GM18511 (cell line): ENCODE measurements around the gene RPRD1B.

Experiments
- ATAC-seq: cut with Tn5 transposase; IDR thresholded peaks from one replicate; pipeline ENCODE4 v1.9.1; 2021; ENCODE audit warnings: mild to moderate bottlenecking, moderate library complexity; ENCODE audit not compliant: unreplicated experiment

The RPRD1B gene

GRCh38 chr20:38034108-38034649, 633 bp downstream of the RPRD1B start:
- ATAC-seq = no peak

GRCh38 chr20:38034961-38035360, 1.4 kb downstream of the RPRD1B start:
- ATAC-seq = no peak

- ATAC-seq = no peak
Observed at GRCh38 chr20:38036366-38036765, 2.8 kb downstream of the RPRD1B start.

- ATAC-seq = no peak
Observed at GRCh38 chr20:38040276-38040675, 6.7 kb downstream of the RPRD1B start.

GRCh38 chr20:38043512-38044300, 10.2 kb downstream of the RPRD1B start:
- ATAC-seq = no peak

GRCh38 chr20:38044685-38045084, 11.1 kb downstream of the RPRD1B start:
- no peak for ATAC-seq

GRCh38 chr20:38046572-38046971, 13.0 kb downstream of the RPRD1B start:
- no peak for ATAC-seq

- ATAC-seq = no peak
Observed at GRCh38 chr20:38049800-38050199, 16.3 kb downstream of the RPRD1B start.

GRCh38 chr20:38050686-38051085, 17.1 kb downstream of the RPRD1B start:
- ATAC-seq = no peak

GRCh38 chr20:38052870-38053269, 19.3 kb downstream of the RPRD1B start:
- ATAC-seq = no peak

GRCh38 chr20:38054647-38055046, 21.1 kb downstream of the RPRD1B start:
- ATAC-seq = no peak

- ATAC-seq = no peak
Observed at GRCh38 chr20:38055294-38055693, 21.7 kb downstream of the RPRD1B start.

- no peak for ATAC-seq
Observed at GRCh38 chr20:38055848-38056247, 22.3 kb downstream of the RPRD1B start.

GRCh38 chr20:38057351-38057972, 23.9 kb downstream of the RPRD1B start:
- ATAC-seq = no peak

GRCh38 chr20:38059832-38060231, 26.3 kb downstream of the RPRD1B start:
- ATAC-seq = no peak

- no peak for ATAC-seq
Observed at GRCh38 chr20:38060536-38060935, 27.0 kb downstream of the RPRD1B start.

- ATAC-seq = peak; percentile 46
Observed at GRCh38 chr20:38061109-38061508, 27.6 kb downstream of the RPRD1B start.

GRCh38 chr20:38062890-38063289, 29.3 kb downstream of the RPRD1B start:
- no peak for ATAC-seq

- ATAC-seq = no peak
Observed at GRCh38 chr20:38063911-38064530, 30.5 kb downstream of the RPRD1B start.

GRCh38 chr20:38065764-38066375, 32.3 kb downstream of the RPRD1B start:
- no peak for ATAC-seq

- no peak for ATAC-seq
Observed at GRCh38 chr20:38066969-38067716, 33.6 kb downstream of the RPRD1B start.
